ENCODE results near the gene FBL.

- no peak for TF ChIP-seq CTCF (IDR thresholded peaks at IDR 0.05)
- peak in 1 of 2 donors; percentile 13 for TF ChIP-seq POLR2A (IDR thresholded peaks at IDR 0.05)
Measured at GRCh38 chr19:39871886-39872866, 26.0 kb upstream of the FBL start.
